Adrenal gland (tissue), 12 donors: ENCODE measurements around the gene TAS2R46. TPM values are rescaled to one million over a fixed set of nuclear protein-coding genes. Genes with fewer than 3 reads are reported as not detected.
"Not testable (repeated sequence)": the region's sequence is repeated elsewhere in the genome, so short reads cannot be mapped to it uniquely, and the experiment has no call there.

Source experiments
- DNase-seq, 7 donors: peaks; one replicate each; pipeline ENCODE4 v3.0.0-alpha.2; 2019 to 2020
- H3K27ac ChIP-seq, 5 donors: fragments of 200-600 bp; sonication (generic) in 4 of 5; 1 replicate in 3 of 5; 2 replicates in 2 of 5; pipeline versions ENCODE4 v1.5.1 to v1.8.0; 2016 to 2020; ENCODE audit warnings: mild to moderate bottlenecking in 1 of 5
- H3K27me3 ChIP-seq: fragments of 200-600 bp; 2 replicates; pipeline ENCODE4 v1.8.0; 2021
- H3K36me3 ChIP-seq, 2 donors: fragments of 200-600 bp; replicated peaks in 1 of 2; 1 replicate in 1 of 2; 2 replicates in 1 of 2; pipeline versions ENCODE4 v1.5.1 to v1.8.0; 2018 to 2022
- H3K4me1 ChIP-seq, 2 donors: fragments of 200-600 bp; replicated peaks in 1 of 2; 1 replicate in 1 of 2; 2 replicates in 1 of 2; pipeline versions ENCODE4 v1.5.1 to v1.8.0; 2018 to 2021
- H3K4me3 ChIP-seq, 4 donors: fragments of 200-600 bp; sonication (generic) in 3 of 4; one replicate each; pipeline ENCODE4 v1.5.1; 2016 to 2018
- H3K9me3 ChIP-seq, 3 donors: fragments of 200-600 bp; sonication (generic) in 1 of 3; replicated peaks in 1 of 3; 1 replicate in 2 of 3; 2 replicates in 1 of 3; pipeline versions ENCODE4 v1.5.1 to v1.8.0; 2016 to 2021
- CTCF ChIP-seq, 6 experiments: fragments of 450-650 bp in 4 of 6; fragments of 200-600 bp in 2 of 6; sonication (generic) in 1 of 6; IDR thresholded peaks; 1 replicate in 5 of 6; 2 replicates in 1 of 6; pipeline versions ENCODE4 v1.5.1 to v1.8.0; 2016 to 2021; ENCODE audit warnings: antibody characterized with exemption in 6 of 6, mild to moderate bottlenecking in 2 of 6, moderate library complexity in 1 of 6
- POLR2A ChIP-seq, 2 donors: fragments of 450-650 bp; IDR thresholded peaks; one replicate each; pipeline ENCODE4 v1.6.1; 2017; ENCODE audit warnings: antibody characterized with exemption in 2 of 2, mild to moderate bottlenecking in 2 of 2, moderate library complexity in 1 of 2
- WGBS, 4 donors: extraction: QIAGEN DNeasy Blood & Tissue Kit in 2 of 4; methylation state at CpG; one replicate each; pipeline versions ENCODE4 v1.1.5 to v1.1.7; 2013 to 2017; 5-methylcytosine and 5-hydroxymethylcytosine counted together
- intact Hi-C, 2 donors: fragments of 100-400 bp; cut with DNase I; formaldehyde crosslinking; loops; one replicate each; pipeline versions ENCODE4 v1.14.1 to v1.15.0; 2022 to 2023
- polyA plus RNA-seq, 3 donors: library from polyadenylated mRNA; stranded (reverse); fragments of 200-250 nt in 2 of 3; fragments of 350-450 nt in 1 of 3; fragmentation: Illumina TruSeq in 1 of 3; extraction: RNeasy Lipid Tissue Mini Kit (QIAGEN cat#74804) in 1 of 3; gene quantifications; one replicate each; pipeline ENCODE4 v1.2.3, GENCODE V29; 2013 to 2014
- total RNA-seq, 9 donors: library from RNA; depleted of rRNA in 4 of 9; stranded (reverse); fragments of >200 nt in 4 of 9; fragments of 120-200 nt in 1 of 9; fragmentation: NEBNext Ultra II Directional in 1 of 9; extraction: Animal tissue kit (Norgen Biotek cat#: 25700) in 1 of 9; gene quantifications; one replicate each; pipeline versions ENCODE4 v1.1.0 to v1.2.4, GENCODE V29; 2013 to 2023
- donor health status: healthy with polysubstance abuse.
- donor health status: Bipolar disorder and iron deficiency.
- donor health status: DM: yes; HTN: yes; CAD: no.
- donor health status: DM: no; HTN: no; CAD: no.
- donor health status: DM: no; HTN: no; CAD: no.
- donor health status: DM: yes; HTN: yes; CAD: no.

Gene TAS2R46
- total and polyA plus RNA-seq, 12 donors: 0.10 to 7.8 (median 1.3) TPM; not detected in 2

GRCh38 chr12:11105546-11105945 is 43.5 kb upstream of the TAS2R46 start:
- no peaks in the 10 kb centered on the region for H3K9me3 ChIP-seq
- H3K36me3 ChIP-seq: no peaks in the 10 kb centered on the region
- no peaks in the 10 kb centered on the region for H3K4me1 ChIP-seq
- H3K27ac ChIP-seq: no peak overlapping the region
- H3K4me3 ChIP-seq: no peak overlapping the region
- intact Hi-C loops: no loop called here
- H3K27me3 ChIP-seq: no peaks in the 10 kb centered on the region
- TF ChIP-seq POLR2A (IDR thresholded peaks at IDR 0.05): no peak
- TF ChIP-seq CTCF (IDR thresholded peaks at IDR 0.05): no peak
- WGBS, 4 donors: 42 to 62% (median 60%) methylated on average over 2 of the region's 2 CpGs
- DNase-seq: no peak

GRCh38 chr12:11094910-11095309 is 32.8 kb upstream of the TAS2R46 start:
- H3K4me1 ChIP-seq, H3K9me3 ChIP-seq, H3K27ac ChIP-seq, H3K36me3 ChIP-seq, DNase-seq, H3K4me3 ChIP-seq, intact Hi-C loops, H3K27me3 ChIP-seq: not testable (repeated sequence)
- no CpG with 5 or more reads among the region's 2 CpGs for WGBS, 4 donors

GRCh38 chr12:11092128-11092527 is 30.0 kb upstream of the TAS2R46 start, which contains the start of gene TAS2R43:
Gene TAS2R43, minus strand, starts transcription at chr12:11092313. Its CDS starts 84 bp downstream, at chr12:11092229.
- Histone ChIP-seq H3K27me3 (no peaks in the 10 kb centered on the region), H3K36me3 (no peaks in the 10 kb centered on the region), H3K9me3 (no peaks in the 10 kb centered on the region), H3K4me1 (no peaks in the 10 kb centered on the region), H3K4me3 (no peak within 1 kb of the TSS), H3K27ac (no peak within 1 kb of the TSS)
- intact Hi-C loops: no loop called here
- TF ChIP-seq CTCF (IDR thresholded peaks at IDR 0.05) (no peak), POLR2A (IDR thresholded peaks at IDR 0.05) (no peak)
- DNase-seq: no peak
- 92 to 96% (median 94%) methylated on average over 3 to 6 of the region's 6 CpGs for WGBS, 4 donors

- no peaks in the 10 kb centered on the region for H3K27me3 ChIP-seq
- no peak overlapping the region for H3K4me3 ChIP-seq
- no peak overlapping the region for H3K27ac ChIP-seq
- no peak for DNase-seq
- no peaks in the 10 kb centered on the region for H3K9me3 ChIP-seq
- H3K4me1 ChIP-seq: no peaks in the 10 kb centered on the region
- TF ChIP-seq CTCF (IDR thresholded peaks at IDR 0.05): no peak
- no peaks in the 10 kb centered on the region for H3K36me3 ChIP-seq
- WGBS, 4 donors: 6 to 96% (median 91%) methylated on average over 1 to 5 of the region's 5 CpGs
- intact Hi-C loops: no loop called here
Observed at GRCh38 chr12:11089246-11089645, 27.2 kb upstream of the TAS2R46 start.

GRCh38 chr12:11085419-11085818 is 23.3 kb upstream of the TAS2R46 start:
- no peaks in the 10 kb centered on the region for H3K9me3 ChIP-seq
- WGBS, 4 donors: 38 to 46% (median 39%) methylated on average over 3 of the region's 3 CpGs; no CpG with 5 or more reads in 1 of the 4 donors
- no peaks in the 10 kb centered on the region for H3K27me3 ChIP-seq
- no peaks in the 10 kb centered on the region for H3K36me3 ChIP-seq
- no peak overlapping the region for H3K4me3 ChIP-seq
- H3K4me1 ChIP-seq: no peaks in the 10 kb centered on the region
- intact Hi-C loops: no loop called here
- TF ChIP-seq POLR2A (IDR thresholded peaks at IDR 0.05) (no peak), CTCF (IDR thresholded peaks at IDR 0.05) (no peak)
- peak overlapping the region in 3 of 5 donors; percentile 33 to 67 (median 54) for H3K27ac ChIP-seq
- DNase-seq: peak in 4 of 7 donors; percentile 18 to 62 (median 36)
